ENCODE results near the gene NMUR1.
"Not testable (repeated sequence)": the region's sequence is repeated elsewhere in the genome, so short reads cannot be mapped to it uniquely, and the experiment has no call there.

Gene NMUR1

GRCh38 chr2:231530099-231531011, at the start of gene NMUR1:
Gene NMUR1 (minus strand): TSS chr2:231530445. CDS start chr2:231530361, 84 bp downstream.
- DNase-seq = peak; percentile 76 to 78

GRCh38 chr2:231579560-231579959, 49.3 kb upstream of the NMUR1 start:
- DNase-seq = no peak

GRCh38 chr2:231578655-231579054, 48.4 kb upstream of the NMUR1 start:
- not testable (repeated sequence) for DNase-seq

- DNase-seq = no peak
Observed at GRCh38 chr2:231576465-231576864, 46.2 kb upstream of the NMUR1 start.

GRCh38 chr2:231575612-231576256, 45.5 kb upstream of the NMUR1 start:
- DNase-seq = no peak

GRCh38 chr2:231573698-231574421, 43.6 kb upstream of the NMUR1 start:
- DNase-seq = no peak

GRCh38 chr2:231573096-231573495, 42.9 kb upstream of the NMUR1 start:
- DNase-seq = no peak

GRCh38 chr2:231571661-231572191, 41.5 kb upstream of the NMUR1 start:
- DNase-seq = no peak

- DNase-seq = not testable (repeated sequence)
Observed at GRCh38 chr2:231570915-231571314, 40.7 kb upstream of the NMUR1 start.

GRCh38 chr2:231568785-231569435, 38.7 kb upstream of the NMUR1 start:
- no peak for DNase-seq

- DNase-seq = no peak
Observed at GRCh38 chr2:231568098-231568784, 38.0 kb upstream of the NMUR1 start.

GRCh38 chr2:231567159-231567558, 36.9 kb upstream of the NMUR1 start:
- DNase-seq = no peak

- DNase-seq = no peak
Observed at GRCh38 chr2:231565887-231566594, 35.8 kb upstream of the NMUR1 start.

GRCh38 chr2:231563378-231563961, 33.2 kb upstream of the NMUR1 start:
- peak; percentile 14 to 36 for DNase-seq

GRCh38 chr2:231557571-231558217, 27.4 kb upstream of the NMUR1 start:
- DNase-seq = peak; percentile 78 to 85

- no peak for DNase-seq
Observed at GRCh38 chr2:231556981-231557380, 26.7 kb upstream of the NMUR1 start.

- not testable (repeated sequence) for DNase-seq
Observed at GRCh38 chr2:231556496-231556895, 26.3 kb upstream of the NMUR1 start.

- peak; percentile 17 to 50 for DNase-seq
Observed at GRCh38 chr2:231554748-231555545, 24.7 kb upstream of the NMUR1 start.

GRCh38 chr2:231554327-231554726, 24.1 kb upstream of the NMUR1 start:
- peak in 1 of 2 donors; percentile 22 for DNase-seq
